Glutamatergic neuron (in vitro differentiated cells): Measurements from ENCODE around the gene RHOXF1. TPM values are rescaled to one million over a fixed set of nuclear protein-coding genes. Genes with fewer than 3 reads are reported as not detected.
"Not testable (repeated sequence)": the region's sequence is repeated elsewhere in the genome, so short reads cannot be mapped to it uniquely, and the experiment has no call there.

ENCODE experiments used
- DNase-seq: peaks from one replicate; pipeline ENCODE4 v3.0.0; 2022
- H3K27ac Mint-ChIP-seq: one replicate; pipeline ENCODE4 v1.8.0; 2020; ENCODE audit warnings: mild to moderate bottlenecking, mixed read lengths, inconsistent platforms; ENCODE audit not compliant: unreplicated experiment
- H3K27me3 Mint-ChIP-seq: one replicate; pipeline ENCODE4 v1.8.0; 2020; ENCODE audit warnings: mild to moderate bottlenecking, moderate library complexity, mixed read lengths, inconsistent platforms; ENCODE audit not compliant: unreplicated experiment
- H3K36me3 Mint-ChIP-seq: one replicate; pipeline ENCODE4 v1.8.0; 2020; ENCODE audit warnings: mild to moderate bottlenecking, mixed read lengths, inconsistent platforms; ENCODE audit not compliant: unreplicated experiment
- H3K4me1 Mint-ChIP-seq: one replicate; pipeline ENCODE4 v1.8.0; 2020; ENCODE audit warnings: mild to moderate bottlenecking, low read depth, mixed read lengths, inconsistent platforms; ENCODE audit not compliant: unreplicated experiment
- H3K4me3 Mint-ChIP-seq: one replicate; pipeline ENCODE4 v1.8.0; 2020; ENCODE audit warnings: mild to moderate bottlenecking, mixed read lengths, inconsistent platforms; ENCODE audit not compliant: unreplicated experiment
- H3K9me3 Mint-ChIP-seq: one replicate; pipeline ENCODE4 v1.8.0; 2020; ENCODE audit warnings: mild to moderate bottlenecking, moderate library complexity, mixed read lengths, inconsistent platforms; ENCODE audit not compliant: unreplicated experiment
- long read RNA-seq: library from polyadenylated mRNA; unstranded; transcript quantifications from one replicate; pipeline ENCODE4 v2.0.0, GENCODE V29; 2020; ENCODE audit not compliant: unreplicated experiment
- total RNA-seq: library from RNA; stranded (reverse); fragmentation: NEBNext Ultra II Directional; extraction: Animal tissue kit (Norgen Biotek cat#: 25700); gene quantifications from one replicate; pipeline ENCODE4 v1.2.1, GENCODE V29; 2021; ENCODE audit not compliant: unreplicated experiment
- TF ChIP-seq, protein P1 (sequence below): fragments of 200-600 bp; sonication (generic); IDR thresholded peaks from one replicate; pipeline ENCODE4 v1.5.0; 2021; ENCODE audit not compliant: partially characterized antibody, unreplicated experiment

Gene RHOXF1, protein sequence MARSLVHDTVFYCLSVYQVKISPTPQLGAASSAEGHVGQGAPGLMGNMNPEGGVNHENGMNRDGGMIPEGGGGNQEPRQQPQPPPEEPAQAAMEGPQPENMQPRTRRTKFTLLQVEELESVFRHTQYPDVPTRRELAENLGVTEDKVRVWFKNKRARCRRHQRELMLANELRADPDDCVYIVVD
- total RNA-seq, result 0.98 TPM
- long read RNA-seq, result 0 reads

DNA sequence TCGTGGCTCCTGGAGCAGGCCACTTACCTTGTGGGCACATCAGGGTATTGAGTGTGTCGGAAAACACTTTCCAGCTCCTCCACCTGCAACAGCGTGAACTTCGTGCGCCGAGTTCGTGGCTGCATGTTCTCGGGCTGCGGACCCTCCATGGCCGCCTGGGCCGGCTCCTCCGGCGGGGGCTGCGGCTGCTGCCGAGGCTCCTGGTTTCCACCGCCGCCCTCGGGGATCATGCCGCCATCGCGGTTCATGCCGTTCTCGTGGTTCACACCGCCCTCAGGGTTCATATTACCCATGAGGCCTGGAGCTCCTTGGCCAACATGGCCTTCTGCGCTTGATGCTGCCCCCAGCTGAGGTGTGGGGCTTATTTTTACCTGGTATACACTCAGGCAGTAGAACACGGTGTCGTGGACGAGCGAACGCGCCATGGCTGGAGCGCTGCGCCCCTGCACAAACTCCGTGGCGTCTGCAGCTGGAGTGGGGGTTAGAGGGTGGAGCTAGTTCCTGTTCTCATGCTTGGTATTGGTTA lies at the start of gene RHOXF1:
TSS of gene RHOXF1 (minus strand) at position 476 of the 526 bp plus-strand sequence. CDS start at position 425, 51 bp downstream.
- Mint-ChIP-seq H3K27ac (no peak within 1 kb of the TSS), H3K36me3 (no peaks in the 10 kb centered on the region)

GRCh38 chrX:120159086-120159485 lies 43.4 kb upstream of the RHOXF1 start:
- not testable (repeated sequence) for H3K36me3 Mint-ChIP-seq, H3K27ac Mint-ChIP-seq, DNase-seq, H3K4me1 Mint-ChIP-seq, H3K9me3 Mint-ChIP-seq, H3K4me3 Mint-ChIP-seq, H3K27me3 Mint-ChIP-seq

More for the DNA sequence above, at the start of gene RHOXF1:
- DNase-seq, result no peak
- Mint-ChIP-seq H3K4me1 (no peaks in the 10 kb centered on the region), H3K27me3 (no peaks in the 10 kb centered on the region), H3K4me3 (no peak within 1 kb of the TSS), H3K9me3 (no peaks in the 10 kb centered on the region)
- TF ChIP-seq, protein P1, sequence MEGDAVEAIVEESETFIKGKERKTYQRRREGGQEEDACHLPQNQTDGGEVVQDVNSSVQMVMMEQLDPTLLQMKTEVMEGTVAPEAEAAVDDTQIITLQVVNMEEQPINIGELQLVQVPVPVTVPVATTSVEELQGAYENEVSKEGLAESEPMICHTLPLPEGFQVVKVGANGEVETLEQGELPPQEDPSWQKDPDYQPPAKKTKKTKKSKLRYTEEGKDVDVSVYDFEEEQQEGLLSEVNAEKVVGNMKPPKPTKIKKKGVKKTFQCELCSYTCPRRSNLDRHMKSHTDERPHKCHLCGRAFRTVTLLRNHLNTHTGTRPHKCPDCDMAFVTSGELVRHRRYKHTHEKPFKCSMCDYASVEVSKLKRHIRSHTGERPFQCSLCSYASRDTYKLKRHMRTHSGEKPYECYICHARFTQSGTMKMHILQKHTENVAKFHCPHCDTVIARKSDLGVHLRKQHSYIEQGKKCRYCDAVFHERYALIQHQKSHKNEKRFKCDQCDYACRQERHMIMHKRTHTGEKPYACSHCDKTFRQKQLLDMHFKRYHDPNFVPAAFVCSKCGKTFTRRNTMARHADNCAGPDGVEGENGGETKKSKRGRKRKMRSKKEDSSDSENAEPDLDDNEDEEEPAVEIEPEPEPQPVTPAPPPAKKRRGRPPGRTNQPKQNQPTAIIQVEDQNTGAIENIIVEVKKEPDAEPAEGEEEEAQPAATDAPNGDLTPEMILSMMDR, result no peak

- DNase-seq, H3K36me3 Mint-ChIP-seq, H3K9me3 Mint-ChIP-seq, H3K27me3 Mint-ChIP-seq, H3K4me3 Mint-ChIP-seq, H3K27ac Mint-ChIP-seq, H3K4me1 Mint-ChIP-seq: not testable (repeated sequence)
These were observed 42.6 kb upstream of the RHOXF1 start, which contains the start of gene RHOXF2 for GRCh38 chrX:120158313-120158712. Gene RHOXF2, plus strand, starts transcription at chrX:120158613. Its CDS starts 138 bp downstream, at chrX:120158751.

GRCh38 chrX:120150109-120150744 lies 34.5 kb upstream of the RHOXF1 start:
- H3K4me3 Mint-ChIP-seq, H3K27me3 Mint-ChIP-seq, H3K9me3 Mint-ChIP-seq, H3K27ac Mint-ChIP-seq, H3K4me1 Mint-ChIP-seq, DNase-seq: not testable (repeated sequence)
- H3K36me3 Mint-ChIP-seq, result peaks cover 17% of the 10 kb centered on the region

- Mint-ChIP-seq H3K4me1 (no peaks in the 10 kb centered on the region), H3K9me3 (no peaks in the 10 kb centered on the region), H3K36me3 (peaks cover 17% of the 10 kb centered on the region), H3K27me3 (peaks cover 3% of the 10 kb centered on the region), H3K27ac (no peak overlapping the region), H3K4me3 (no peak overlapping the region)
- DNase-seq, result no peak
- TF ChIP-seq, protein P1, result no peak
These were observed 31.8 kb upstream of the RHOXF1 start for GRCh38 chrX:120147537-120147936.

GRCh38 chrX:120146323-120146722 lies 30.6 kb upstream of the RHOXF1 start:
- H3K9me3 Mint-ChIP-seq, H3K27me3 Mint-ChIP-seq, H3K4me1 Mint-ChIP-seq, DNase-seq, H3K27ac Mint-ChIP-seq, H3K4me3 Mint-ChIP-seq: not testable (repeated sequence)
- H3K36me3 Mint-ChIP-seq, result peaks cover 17% of the 10 kb centered on the region

GRCh38 chrX:120145295-120145925 lies 29.7 kb upstream of the RHOXF1 start:
- TF ChIP-seq, protein P1, result no peak
- peaks cover 3% of the 10 kb centered on the region for H3K27me3 Mint-ChIP-seq
- H3K9me3 Mint-ChIP-seq, result peaks cover 1% of the 10 kb centered on the region
- H3K4me3 Mint-ChIP-seq, result no peak overlapping the region
- peaks cover 4% of the 10 kb centered on the region for H3K4me1 Mint-ChIP-seq
- peaks cover 17% of the 10 kb centered on the region for H3K36me3 Mint-ChIP-seq
- no peak overlapping the region for H3K27ac Mint-ChIP-seq
- no peak for DNase-seq
